Stomach (tissue), 4 donors: ENCODE measurements around the gene ASH1L.

ENCODE experiments used
- CTCF ChIP-seq, 7 experiments: fragments of 450-650 bp in 4 of 7; fragments of 200-600 bp in 3 of 7; sonication (generic) in 3 of 7; IDR thresholded peaks; one replicate each; pipeline ENCODE4 v1.5.1; 2016 to 2019; ENCODE audit warnings: antibody characterized with exemption in 7 of 7, control low read depth in 2 of 7, mild to moderate bottlenecking in 1 of 7
- POLR2A ChIP-seq, 4 donors: fragments of 450-650 bp; IDR thresholded peaks; one replicate each; pipeline ENCODE4 v1.6.1; 2016; ENCODE audit warnings: antibody characterized with exemption in 4 of 4, control low read depth in 2 of 4, mild to moderate bottlenecking in 1 of 4, moderate library complexity in 1 of 4
- POLR2AphosphoS5 ChIP-seq, 3 donors: sonication (generic); formaldehyde crosslinking; IDR thresholded peaks; one replicate each; pipeline ENCODE4 v1.6.1; 2016; ENCODE audit warnings: antibody characterized with exemption in 3 of 3

DNA sequence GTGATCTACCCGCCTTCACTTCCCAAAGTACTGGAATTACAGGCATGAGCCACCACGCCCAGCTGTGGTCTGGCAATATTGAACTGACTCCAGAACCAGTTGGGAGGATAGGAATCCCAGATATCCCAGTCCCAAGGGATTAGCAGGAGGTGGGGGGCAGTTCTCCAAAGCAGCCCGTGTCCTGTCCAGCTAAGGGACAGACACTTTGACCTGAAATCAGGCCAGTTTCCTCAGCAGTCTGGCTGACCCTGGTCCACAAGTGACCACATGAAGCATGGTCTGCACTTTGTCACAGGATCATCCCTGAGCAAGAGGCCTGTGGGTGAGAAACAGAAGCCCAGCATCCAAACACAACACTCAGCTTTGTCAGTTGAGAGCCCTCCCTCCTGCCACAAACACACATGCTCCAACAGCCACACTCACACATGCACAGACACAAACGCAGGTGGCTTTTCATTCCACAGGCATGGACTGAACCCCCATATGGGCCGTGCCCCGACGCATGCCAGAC is 256.7 kb downstream of the ASH1L start:
- TF ChIP-seq POLR2A (IDR thresholded peaks at IDR 0.05) (no peak), CTCF (IDR thresholded peaks at IDR 0.05) (no peak), POLR2AphosphoS5 (IDR thresholded peaks at IDR 0.05) (no peak)
